Fibroblast of lung (primary cell): ENCODE measurements around the gene CDKAL1.

Experiments used
- CTCF ChIP-seq, 2 donors: IDR thresholded peaks in 1 of 2; conservative IDR thresholded peaks in 1 of 2; 1 replicate in 1 of 2; 2 replicates in 1 of 2; pipeline ENCODE4 v1.5.1; 2011 to 2012; ENCODE audit warnings: low read length in 2 of 2, control low read depth in 1 of 2, inconsistent platforms in 1 of 2, low read depth in 1 of 2, mild to moderate bottlenecking in 1 of 2
- EZH2 ChIP-seq: IDR thresholded peaks from 2 replicates; pipeline ENCODE4 v1.5.1; 2012; ENCODE audit warnings: low read length, control low read depth, mild to moderate bottlenecking; ENCODE audit errors: missing control alignments

- TF ChIP-seq CTCF (conservative IDR thresholded peaks at IDR 0.05 in 1 of 2, IDR thresholded peaks at IDR 0.05 in 1 of 2; ENCODE audit: low read depth in 1 of 2, low read length in 2 of 2): no peak
- TF ChIP-seq EZH2: no peak
Observed at GRCh38 chr6:20919677-20920385, 385.6 kb downstream of the CDKAL1 start.
